ENCODE results near the gene ONECUT3.
"Not testable (repeated sequence)": the region's sequence is repeated elsewhere in the genome, so short reads cannot be mapped to it uniquely, and the experiment has no call there.

Gene ONECUT3

GRCh38 chr19:1752757-1753728 is at the start of gene ONECUT3:
Gene ONECUT3 (plus strand): TSS chr19:1753506. CDS start chr19:1753663, 157 bp downstream.
- DNase-seq, result no peak

- no peak for DNase-seq
Observed at GRCh38 chr19:1704339-1704738, 49.0 kb upstream of the ONECUT3 start.

- no peak for DNase-seq
Observed at GRCh38 chr19:1705367-1705766, 47.9 kb upstream of the ONECUT3 start.

- DNase-seq, result not testable (repeated sequence)
Observed at GRCh38 chr19:1706646-1707045, 46.7 kb upstream of the ONECUT3 start.

- no peak for DNase-seq
Observed at GRCh38 chr19:1707240-1707639, 46.1 kb upstream of the ONECUT3 start.

GRCh38 chr19:1713170-1713569 is 40.1 kb upstream of the ONECUT3 start:
- DNase-seq, result no peak

GRCh38 chr19:1715540-1715939 is 37.8 kb upstream of the ONECUT3 start:
- no peak for DNase-seq

- DNase-seq, result no peak
Observed at GRCh38 chr19:1717200-1717969, 35.9 kb upstream of the ONECUT3 start.

- DNase-seq, result no peak
Observed at GRCh38 chr19:1717970-1718264, 35.4 kb upstream of the ONECUT3 start.

GRCh38 chr19:1718420-1719291 is 34.6 kb upstream of the ONECUT3 start:
- no peak for DNase-seq

GRCh38 chr19:1719519-1719918 is 33.8 kb upstream of the ONECUT3 start:
- no peak for DNase-seq

GRCh38 chr19:1720237-1720636 is 33.1 kb upstream of the ONECUT3 start:
- DNase-seq, result no peak

GRCh38 chr19:1725100-1726064 is 27.9 kb upstream of the ONECUT3 start:
- peak; percentile 58 for DNase-seq

GRCh38 chr19:1728816-1729567 is 24.3 kb upstream of the ONECUT3 start:
- no peak for DNase-seq

GRCh38 chr19:1729568-1729925 is 23.8 kb upstream of the ONECUT3 start:
- no peak for DNase-seq

- no peak for DNase-seq
Observed at GRCh38 chr19:1730157-1730556, 23.1 kb upstream of the ONECUT3 start.

- no peak for DNase-seq
Observed at GRCh38 chr19:1734321-1734966, 18.9 kb upstream of the ONECUT3 start.

GRCh38 chr19:1736280-1736679 is 17.0 kb upstream of the ONECUT3 start:
- DNase-seq, result no peak

GRCh38 chr19:1736927-1737326 is 16.4 kb upstream of the ONECUT3 start:
- DNase-seq, result no peak

- DNase-seq, result no peak
Observed at GRCh38 chr19:1739960-1740629, 13.2 kb upstream of the ONECUT3 start.
